ES-I3 (cell line): ENCODE data around the gene CAVIN3.
"Not testable (repeated sequence)": the region's sequence is repeated elsewhere in the genome, so short reads cannot be mapped to it uniquely, and the experiment has no call there.

Source experiments
- H3K36me3 ChIP-seq: 2 replicates; pipeline ENCODE4 v1.6.1; 2013; ENCODE audit warnings: mild to moderate bottlenecking, low read length, control low read depth, moderate library complexity; ENCODE audit not compliant: insufficient read depth
- H3K4me1 ChIP-seq: 2 replicates; pipeline ENCODE4 v1.6.1; 2013; ENCODE audit warnings: mild to moderate bottlenecking, control low read depth, low read length; ENCODE audit not compliant: insufficient read depth
- H3K9ac ChIP-seq: 2 replicates; pipeline ENCODE4 v1.6.1; 2013; ENCODE audit warnings: low read depth, mild to moderate bottlenecking, low read length, moderate library complexity
- H3K9me3 ChIP-seq: 2 replicates; pipeline ENCODE4 v1.6.1; 2013; ENCODE audit warnings: mild to moderate bottlenecking, low read length, moderate library complexity; ENCODE audit not compliant: control insufficient read depth, insufficient read depth

The CAVIN3 gene

GRCh38 chr11:6315811-6316425, 4.4 kb downstream of the CAVIN3 start:
- Histone ChIP-seq H3K4me1 (peaks cover 6% of the 10 kb centered on the region; the same call in 1 of the 2 replicates), H3K9me3 (no peaks in the 10 kb centered on the region), H3K9ac (peak overlapping the region; percentile 24; the same call in 1 of the 2 replicates), H3K36me3 (no peaks in the 10 kb centered on the region)

GRCh38 chr11:6312106-6312505, 8.2 kb downstream of the CAVIN3 start:
- H3K9me3 ChIP-seq: no peaks in the 10 kb centered on the region

GRCh38 chr11:6307876-6308275, 12.4 kb downstream of the CAVIN3 start:
- Histone ChIP-seq H3K9ac (no peak overlapping the region), H3K4me1 (peaks cover 20% of the 10 kb centered on the region; the same call in 1 of the 2 replicates), H3K9me3 (no peaks in the 10 kb centered on the region), H3K36me3 (no peaks in the 10 kb centered on the region)

More at GRCh38 chr11:6312106-6312505, 8.2 kb downstream of the CAVIN3 start:
- Histone ChIP-seq H3K4me1 (peaks cover 5% of the 10 kb centered on the region; the same call in 1 of the 2 replicates), H3K9ac (no peak overlapping the region), H3K36me3 (no peaks in the 10 kb centered on the region)

DNA sequence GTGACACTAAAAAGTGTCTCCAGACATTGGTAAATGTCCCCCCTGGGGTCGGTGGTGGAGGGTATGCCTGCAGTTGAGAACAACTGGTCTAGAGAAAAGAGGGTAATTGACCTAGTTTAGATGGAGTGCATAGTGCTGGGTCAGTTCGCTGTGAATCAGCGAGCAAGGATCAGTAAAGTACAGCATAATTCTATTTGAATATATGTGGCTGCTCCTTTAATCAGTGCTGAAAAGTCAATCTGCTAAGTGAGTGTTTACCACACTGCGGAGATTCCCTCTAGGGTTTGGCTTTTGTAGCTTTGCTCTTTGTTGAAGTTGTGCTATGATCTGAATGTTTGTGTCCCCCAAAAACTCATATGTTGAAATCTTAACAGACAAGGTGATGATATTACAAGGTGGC, 15.0 kb downstream of the CAVIN3 start:
- H3K9ac ChIP-seq: no peak overlapping the region
- no peaks in the 10 kb centered on the region for H3K36me3 ChIP-seq
- H3K9me3 ChIP-seq: no peaks in the 10 kb centered on the region
- H3K4me1 ChIP-seq: peaks cover 28% of the 10 kb centered on the region; the same call in 1 of the 2 replicates

- Histone ChIP-seq H3K9ac (no peak overlapping the region), H3K9me3 (no peaks in the 10 kb centered on the region)
Observed at GRCh38 chr11:6303661-6304060, 16.6 kb downstream of the CAVIN3 start.

DNA sequence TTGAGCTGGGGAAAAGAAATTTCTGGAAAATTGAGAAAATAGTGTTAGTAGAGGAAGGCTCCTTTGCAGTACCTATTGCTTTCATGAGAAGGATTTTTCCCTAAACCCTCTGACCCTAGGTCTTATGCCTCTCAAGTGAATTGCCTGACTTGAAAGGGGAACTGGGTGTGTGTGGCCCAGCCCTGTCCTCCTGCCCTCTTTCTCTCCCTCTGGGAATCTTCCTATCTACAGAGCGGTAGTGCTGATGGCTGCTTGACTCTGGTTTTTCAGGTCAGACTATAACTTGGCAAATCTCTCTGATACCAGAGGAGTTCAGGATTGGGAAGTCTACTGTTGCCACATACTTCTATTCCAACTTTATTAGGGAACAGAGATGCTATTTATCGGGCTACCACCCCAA, 19.2 kb downstream of the CAVIN3 start:
- peaks cover 34% of the 10 kb centered on the region; the same call in 1 of the 2 replicates for H3K4me1 ChIP-seq
- no peaks in the 10 kb centered on the region for H3K9me3 ChIP-seq
- no peak overlapping the region for H3K9ac ChIP-seq
- H3K36me3 ChIP-seq: no peaks in the 10 kb centered on the region

More at GRCh38 chr11:6303661-6304060, 16.6 kb downstream of the CAVIN3 start:
- no peaks in the 10 kb centered on the region for H3K36me3 ChIP-seq
- H3K4me1 ChIP-seq: peaks cover 36% of the 10 kb centered on the region; the same call in 1 of the 2 replicates

DNA sequence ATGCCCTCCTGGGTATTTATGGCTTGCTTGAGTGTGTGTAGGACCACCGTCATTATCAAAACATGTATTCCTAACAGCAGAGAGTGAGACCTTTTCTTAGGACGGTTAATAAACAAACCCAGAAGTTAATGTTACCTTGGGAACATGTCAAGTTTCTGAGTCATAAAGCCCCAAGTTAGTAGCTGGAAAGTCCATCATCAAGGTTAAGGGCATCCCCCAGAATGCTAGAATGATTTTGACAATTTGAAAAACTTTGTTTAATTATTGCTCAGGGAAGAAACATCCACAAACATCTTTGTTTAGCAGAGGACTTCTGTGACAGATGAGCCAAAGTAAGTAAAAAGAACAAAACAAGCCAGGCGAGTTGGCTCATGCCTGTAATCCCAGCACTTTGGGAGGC, 20.0 kb downstream of the CAVIN3 start:
- H3K9ac ChIP-seq: no peak overlapping the region
- peaks cover 33% of the 10 kb centered on the region; the same call in 1 of the 2 replicates for H3K4me1 ChIP-seq
- no peaks in the 10 kb centered on the region for H3K9me3 ChIP-seq
- H3K36me3 ChIP-seq: no peaks in the 10 kb centered on the region

GRCh38 chr11:6298605-6299004, 21.7 kb downstream of the CAVIN3 start:
- Histone ChIP-seq H3K4me1 (peaks cover 27% of the 10 kb centered on the region; the same call in 1 of the 2 replicates), H3K9me3 (no peaks in the 10 kb centered on the region), H3K9ac (no peak overlapping the region)

DNA sequence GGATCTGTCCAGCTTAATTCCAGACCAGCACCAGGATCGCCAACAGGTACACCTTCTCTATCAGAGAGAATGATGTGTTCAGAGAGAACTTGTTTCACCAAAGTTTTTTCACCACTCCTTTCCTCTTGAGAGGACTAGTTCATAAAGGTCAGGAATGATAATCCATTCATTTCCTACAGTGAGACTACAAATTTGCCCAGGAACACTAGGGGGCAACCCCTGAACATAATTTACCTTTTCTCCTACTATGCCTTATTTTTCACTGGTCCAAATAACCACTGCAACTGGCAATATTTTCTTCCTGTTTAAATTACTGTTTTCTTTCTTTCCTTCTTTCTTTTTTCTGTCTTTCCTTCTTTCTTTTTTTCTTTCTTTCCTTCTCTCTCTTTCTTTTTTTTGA, 22.5 kb downstream of the CAVIN3 start:
- Histone ChIP-seq H3K9me3 (no peaks in the 10 kb centered on the region), H3K4me1 (peaks cover 22% of the 10 kb centered on the region; the same call in 1 of the 2 replicates), H3K9ac (no peak overlapping the region), H3K36me3 (no peaks in the 10 kb centered on the region)

More at GRCh38 chr11:6298605-6299004, 21.7 kb downstream of the CAVIN3 start:
- H3K36me3 ChIP-seq: no peaks in the 10 kb centered on the region

DNA sequence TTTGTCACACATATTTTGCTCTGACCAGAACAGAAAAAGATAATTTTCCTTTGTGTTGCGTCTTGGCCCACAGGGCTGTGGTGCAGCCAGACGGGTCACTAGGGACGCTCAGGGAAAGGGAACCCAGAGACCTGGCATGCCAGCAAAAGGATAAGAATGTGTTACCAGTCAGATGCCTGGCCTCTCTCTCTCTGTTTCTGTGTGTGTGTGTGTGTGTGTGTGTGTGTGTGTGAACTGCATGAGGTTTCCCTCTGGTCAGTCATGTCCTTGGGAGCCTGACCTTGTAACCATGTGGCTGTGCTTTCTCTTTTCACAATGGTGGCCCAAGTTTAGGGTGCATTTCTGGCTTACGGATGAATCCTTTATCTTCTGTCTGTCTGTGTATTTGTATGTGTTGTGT, 35.3 kb downstream of the CAVIN3 start:
- Histone ChIP-seq H3K4me1 (peaks cover 19% of the 10 kb centered on the region), H3K9ac (no peak overlapping the region), H3K36me3 (no peaks in the 10 kb centered on the region), H3K9me3 (no peaks in the 10 kb centered on the region; the same call in 1 of the 2 replicates)

DNA sequence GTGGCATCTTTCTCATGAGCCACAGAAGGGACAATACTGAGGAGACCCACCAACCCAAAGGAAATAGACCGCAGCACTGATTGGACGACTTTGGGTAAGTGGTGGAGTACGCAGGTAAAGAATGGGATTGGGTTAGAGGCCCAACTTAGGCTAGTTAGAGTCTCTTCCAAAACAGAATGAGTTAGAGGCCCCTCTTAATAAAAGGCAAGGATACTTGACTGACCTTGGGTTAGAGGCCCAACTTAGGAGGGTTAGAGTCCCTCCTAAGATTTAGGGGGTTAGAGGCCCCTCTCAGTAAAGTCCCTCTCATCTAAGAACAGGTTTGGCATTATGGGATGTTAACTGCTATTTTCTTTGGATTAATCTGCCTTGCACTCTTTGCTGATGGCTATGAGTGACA, 36.1 kb downstream of the CAVIN3 start:
- Histone ChIP-seq H3K36me3 (no peaks in the 10 kb centered on the region), H3K4me1 (peaks cover 19% of the 10 kb centered on the region), H3K9ac (no peak overlapping the region), H3K9me3 (no peaks in the 10 kb centered on the region; the same call in 1 of the 2 replicates)

- Histone ChIP-seq H3K9me3 (no peaks in the 10 kb centered on the region; the same call in 1 of the 2 replicates), H3K4me1 (peaks cover 13% of the 10 kb centered on the region), H3K9ac (no peak overlapping the region), H3K36me3 (no peaks in the 10 kb centered on the region)
Observed at GRCh38 chr11:6283453-6284023, 36.8 kb downstream of the CAVIN3 start.

- H3K4me1 ChIP-seq, H3K9ac ChIP-seq, H3K36me3 ChIP-seq, H3K9me3 ChIP-seq: not testable (repeated sequence)
Observed at GRCh38 chr11:6280809-6281208, 39.5 kb downstream of the CAVIN3 start.

- Histone ChIP-seq H3K9ac (no peak overlapping the region), H3K36me3 (no peaks in the 10 kb centered on the region), H3K9me3 (no peaks in the 10 kb centered on the region), H3K4me1 (no peaks in the 10 kb centered on the region)
Observed at GRCh38 chr11:6273188-6273587, 47.1 kb downstream of the CAVIN3 start.

DNA sequence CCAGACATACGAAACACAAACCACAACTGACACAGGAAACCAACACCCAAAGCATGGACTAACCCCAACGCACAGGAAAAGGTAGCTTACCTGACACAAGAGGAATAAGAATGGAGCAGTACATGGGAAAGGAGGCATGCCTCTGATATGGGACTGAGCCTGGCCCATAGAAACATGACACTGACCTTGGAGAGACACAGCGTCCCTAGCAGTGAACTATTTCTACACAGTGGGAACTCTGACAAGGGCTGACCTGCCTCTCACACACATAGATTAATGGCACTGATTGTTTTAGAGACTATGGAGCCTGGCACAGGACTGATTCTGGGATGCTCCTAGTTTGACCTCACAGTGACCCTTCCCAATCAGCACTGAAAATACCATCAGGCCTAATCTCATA, 48.7 kb downstream of the CAVIN3 start:
- no peaks in the 10 kb centered on the region for H3K4me1 ChIP-seq
- no peaks in the 10 kb centered on the region for H3K36me3 ChIP-seq
- no peaks in the 10 kb centered on the region for H3K9me3 ChIP-seq
- H3K9ac ChIP-seq: no peak overlapping the region
